Parathyroid adenoma (tissue), 2 donors: ENCODE measurements around the gene PCSK2.

Source experiments
- H2AFZ ChIP-seq: fragments of 300-600 bp; sonication (generic); one replicate; pipeline ENCODE4 v1.7.0; 2017; ENCODE audit warnings: antibody characterized with exemption, mild to moderate bottlenecking
- H3K27ac ChIP-seq: fragments of 300-600 bp; sonication (generic); one replicate; pipeline ENCODE4 v1.7.0; 2017
- H3K27me3 ChIP-seq: fragments of 300-600 bp; sonication (generic); one replicate; pipeline ENCODE4 v1.7.0; 2017; ENCODE audit warnings: low read length; ENCODE audit not compliant: control insufficient read depth, insufficient read depth
- H3K36me3 ChIP-seq: fragments of 300-600 bp; sonication (generic); one replicate; pipeline ENCODE4 v1.7.0; 2017; ENCODE audit warnings: low read length; ENCODE audit not compliant: control insufficient read depth, insufficient read depth
- H3K4me1 ChIP-seq: fragments of 300-600 bp; sonication (generic); one replicate; pipeline ENCODE4 v1.7.0; 2017; ENCODE audit warnings: control low read depth
- H3K4me2 ChIP-seq: fragments of 300-600 bp; sonication (generic); one replicate; pipeline ENCODE4 v1.7.0; 2017; ENCODE audit warnings: low read length
- H3K4me3 ChIP-seq: fragments of 300-600 bp; sonication (generic); one replicate; pipeline ENCODE4 v1.7.0; 2017; ENCODE audit warnings: low read depth, low read length
- H3K79me2 ChIP-seq: fragments of 300-600 bp; sonication (generic); one replicate; pipeline ENCODE4 v1.7.0; 2017; ENCODE audit warnings: control low read depth
- H3K9ac ChIP-seq: fragments of 300-600 bp; sonication (generic); one replicate; pipeline ENCODE4 v1.7.0; 2017; ENCODE audit warnings: mild to moderate bottlenecking
- H3K9me3 ChIP-seq: fragments of 300-600 bp; sonication (generic); one replicate; pipeline ENCODE4 v1.7.0; 2017; ENCODE audit warnings: low read length; ENCODE audit not compliant: control insufficient read depth
- CTCF ChIP-seq: fragments of 300-600 bp; sonication (generic); IDR thresholded peaks from one replicate; pipeline ENCODE4 v1.7.0; 2017; ENCODE audit warnings: antibody characterized with exemption, mild to moderate bottlenecking
- donor health status: primary hyperparathyroidism.

The PCSK2 gene

DNA sequence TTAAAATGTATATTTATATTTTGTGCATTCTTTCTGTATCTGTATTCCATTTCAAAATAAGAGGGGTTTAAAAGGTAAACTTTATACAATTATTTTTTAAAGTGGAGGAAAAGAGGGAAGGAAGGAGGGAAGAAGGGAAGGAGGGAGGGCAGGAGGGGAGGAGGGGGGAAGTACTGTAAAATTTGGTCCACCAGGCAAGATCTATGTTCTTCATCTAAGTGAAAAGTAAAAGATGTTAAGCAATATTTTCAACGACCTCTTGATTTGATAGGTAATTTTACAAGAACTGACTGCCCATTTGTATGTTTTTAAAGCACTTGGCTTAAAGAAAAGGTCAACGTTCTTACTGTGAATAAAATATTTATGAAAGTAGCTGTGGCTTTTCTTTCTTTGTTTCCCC is 29.8 kb upstream of the PCSK2 start:
- Histone ChIP-seq H3K27me3 (no peaks in the 10 kb centered on the region), H3K79me2 (no peaks in the 10 kb centered on the region), H3K36me3 (no peaks in the 10 kb centered on the region), H3K4me2 (no peak overlapping the region), H3K9me3 (no peaks in the 10 kb centered on the region), H2AFZ (no peak overlapping the region), H3K4me3 (no peak overlapping the region), H3K9ac (no peak overlapping the region), H3K27ac (no peak overlapping the region), H3K4me1 (no peaks in the 10 kb centered on the region)
- no peak for TF ChIP-seq CTCF

DNA sequence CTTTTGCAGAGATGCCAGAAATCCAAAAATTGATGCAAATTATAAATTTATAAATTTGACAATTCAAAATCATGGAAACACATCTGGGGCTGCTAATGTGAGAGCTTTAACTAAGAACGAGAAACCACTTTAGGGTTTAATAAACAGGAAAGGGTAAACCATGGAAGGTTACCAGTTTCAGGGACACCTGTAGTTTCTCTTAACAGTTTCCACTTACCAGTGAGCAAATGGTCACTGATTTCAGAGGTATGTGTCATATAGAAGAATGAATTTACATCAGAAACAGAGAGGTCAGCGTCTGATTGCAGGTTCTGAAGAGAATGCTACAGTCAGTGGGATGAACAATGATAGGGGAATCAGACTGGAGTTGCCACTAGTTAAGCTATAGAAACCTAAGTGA is 24.8 kb upstream of the PCSK2 start:
- no peaks in the 10 kb centered on the region for H3K4me1 ChIP-seq
- H3K27me3 ChIP-seq, result no peaks in the 10 kb centered on the region
- H3K4me3 ChIP-seq, result no peak overlapping the region
- H3K4me2 ChIP-seq, result no peak overlapping the region
- no peaks in the 10 kb centered on the region for H3K79me2 ChIP-seq
- H3K27ac ChIP-seq, result no peak overlapping the region
- no peaks in the 10 kb centered on the region for H3K9me3 ChIP-seq
- no peaks in the 10 kb centered on the region for H3K36me3 ChIP-seq
- no peak for TF ChIP-seq CTCF
- no peak overlapping the region for H2AFZ ChIP-seq
- no peak overlapping the region for H3K9ac ChIP-seq

DNA sequence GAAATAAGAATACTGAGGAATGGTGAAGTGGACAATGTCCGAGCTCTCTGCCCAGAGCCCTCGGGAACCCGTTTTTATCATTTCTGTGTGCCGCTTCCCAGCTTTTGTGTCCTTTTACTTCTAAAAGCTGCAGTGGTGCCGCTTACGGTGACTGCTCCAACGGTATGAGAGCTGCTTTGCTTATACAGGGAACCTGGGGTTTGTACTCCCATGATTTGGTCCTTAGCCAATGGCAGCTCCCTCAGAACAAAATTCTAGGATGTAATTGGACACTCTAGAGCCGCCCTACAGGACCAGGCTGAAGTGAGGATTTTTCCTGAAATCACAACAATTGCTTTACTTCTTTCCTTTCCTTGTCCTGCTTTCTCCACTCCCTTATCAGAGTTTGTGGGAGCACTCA is 24.2 kb upstream of the PCSK2 start:
- Histone ChIP-seq H3K4me3 (no peak overlapping the region), H3K9me3 (no peaks in the 10 kb centered on the region), H3K4me2 (no peak overlapping the region), H3K9ac (no peak overlapping the region), H3K4me1 (no peaks in the 10 kb centered on the region), H3K27me3 (no peaks in the 10 kb centered on the region), H3K27ac (no peak overlapping the region), H3K79me2 (no peaks in the 10 kb centered on the region), H2AFZ (no peak overlapping the region), H3K36me3 (no peaks in the 10 kb centered on the region)
- TF ChIP-seq CTCF, result no peak

- Histone ChIP-seq H3K4me3 (no peak overlapping the region), H3K4me2 (no peak overlapping the region), H2AFZ (no peak overlapping the region), H3K27me3 (no peaks in the 10 kb centered on the region), H3K9ac (no peak overlapping the region), H3K4me1 (no peaks in the 10 kb centered on the region), H3K36me3 (no peaks in the 10 kb centered on the region), H3K27ac (no peak overlapping the region), H3K9me3 (no peaks in the 10 kb centered on the region), H3K79me2 (no peaks in the 10 kb centered on the region)
- TF ChIP-seq CTCF, result no peak
Observed at GRCh38 chr20:17205084-17205813, 21.6 kb upstream of the PCSK2 start.

GRCh38 chr20:17210387-17210786 is 16.5 kb upstream of the PCSK2 start:
- H3K4me3 ChIP-seq, result no peak overlapping the region
- H2AFZ ChIP-seq, result no peak overlapping the region
- no peaks in the 10 kb centered on the region for H3K9me3 ChIP-seq
- no peak for TF ChIP-seq CTCF
- no peaks in the 10 kb centered on the region for H3K27me3 ChIP-seq
- H3K4me2 ChIP-seq, result no peak overlapping the region
- H3K4me1 ChIP-seq, result no peaks in the 10 kb centered on the region
- no peak overlapping the region for H3K9ac ChIP-seq
- no peaks in the 10 kb centered on the region for H3K36me3 ChIP-seq
- no peak overlapping the region for H3K27ac ChIP-seq
- H3K79me2 ChIP-seq, result no peaks in the 10 kb centered on the region
